ENCODE data around the gene MPC2.

DNA sequence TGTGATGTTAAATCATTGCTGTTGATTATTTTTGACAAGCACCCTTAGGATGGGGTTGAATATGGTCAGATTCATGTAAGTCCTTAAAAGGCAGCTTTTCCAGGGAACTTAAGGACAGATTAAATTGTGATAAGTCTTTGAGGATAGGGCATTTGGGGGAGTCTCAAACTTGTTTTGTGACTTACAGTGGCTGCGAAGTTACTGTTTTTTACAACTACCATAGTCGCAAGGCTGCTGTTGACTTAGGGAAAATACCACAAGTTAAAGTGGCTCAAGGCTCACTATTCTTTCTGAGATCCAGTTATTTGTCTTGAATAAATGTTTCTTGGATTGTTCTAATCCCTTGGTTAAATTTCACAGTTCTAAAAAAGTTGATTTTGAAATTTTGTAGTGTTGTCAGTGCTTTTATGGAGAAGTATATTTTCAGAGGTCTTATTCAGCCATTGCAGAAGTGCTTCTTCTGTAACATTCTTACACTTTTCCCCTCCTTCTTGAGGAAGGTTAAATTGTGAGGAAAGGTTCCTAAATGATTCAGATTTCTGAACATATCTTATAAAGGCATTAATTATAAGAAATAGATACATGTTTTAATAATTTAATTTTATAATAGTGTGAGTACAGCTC, 47.0 kb upstream of the MPC2 start:
- TF ChIP-seq FOXP2 (optimal IDR thresholded peaks at IDR 0.05; ENCODE audit: control extremely low read depth, extremely low read length, insufficient read depth) (no peak), EZH2 (IDR thresholded peaks at IDR 0.05) (no peak), POLR2AphosphoS5 (IDR thresholded peaks at IDR 0.05; ENCODE audit: borderline replicate concordance, low read depth, low read length) (no peak)
